Subcutaneous adipose tissue (tissue), 4 donors: ENCODE measurements around the gene ZNF281. TPM values are rescaled to one million over a fixed set of nuclear protein-coding genes. Genes with fewer than 3 reads are reported as not detected.

ENCODE experiments used
- CTCF ChIP-seq: fragments of 450-650 bp; IDR thresholded peaks from one replicate; pipeline ENCODE4 v1.5.1; 2016; ENCODE audit warnings: low read depth, mild to moderate bottlenecking, control low read depth, antibody characterized with exemption, moderate library complexity
- total RNA-seq, 4 donors: library from RNA; depleted of rRNA; stranded (reverse); fragments of >200 nt; gene quantifications; one replicate each; pipeline ENCODE4 v1.1.0, GENCODE V29; 2016

ZNF281 gene
- total RNA-seq, 4 donors from 2014 or later, result 8.3 to 20.4 (median 14.8) TPM

GRCh38 chr1:200401263-200401662 is 8.6 kb downstream of the ZNF281 start:
- TF ChIP-seq CTCF, result no peak

- TF ChIP-seq CTCF, result no peak
Measured at GRCh38 chr1:200400556-200400955, 9.3 kb downstream of the ZNF281 start.

GRCh38 chr1:200399860-200400259 is 10.0 kb downstream of the ZNF281 start:
- TF ChIP-seq CTCF, result no peak

- TF ChIP-seq CTCF, result no peak
Measured at GRCh38 chr1:200398373-200398772, 11.5 kb downstream of the ZNF281 start.

- no peak for TF ChIP-seq CTCF
Measured at GRCh38 chr1:200392625-200393185, 17.1 kb downstream of the ZNF281 start.

GRCh38 chr1:200391747-200392146 is 18.1 kb downstream of the ZNF281 start:
- no peak for TF ChIP-seq CTCF

- no peak for TF ChIP-seq CTCF
Measured at GRCh38 chr1:200388791-200389190, 21.0 kb downstream of the ZNF281 start.

- no peak for TF ChIP-seq CTCF
Measured at GRCh38 chr1:200386416-200386815, 23.4 kb downstream of the ZNF281 start.
